Ramos (cell line): Measurements from ENCODE around the gene HDAC10.

ENCODE experiments used
- in situ Hi-C: fragments of 300-500 bp; cut with MboI; formaldehyde crosslinking; loops from one replicate; pipeline ENCODE4 v1.14.3; 2022; ENCODE audit warnings: low sequenced_read_pairs; ENCODE audit not compliant: unreplicated experiment

HDAC10 gene

GRCh38 chr22:50219800-50220602, 31.1 kb downstream of the HDAC10 start:
- in situ Hi-C loops, result no loop called here

GRCh38 chr22:50218996-50219727, 31.9 kb downstream of the HDAC10 start:
- in situ Hi-C loops, result no loop called here

GRCh38 chr22:50218153-50218995, 32.7 kb downstream of the HDAC10 start:
- in situ Hi-C loops, result no loop called here

- in situ Hi-C loops, result no loop called here
Measured at GRCh38 chr22:50217543-50218152, 33.4 kb downstream of the HDAC10 start.

- in situ Hi-C loops, result no loop called here
Measured at GRCh38 chr22:50216684-50217520, 34.2 kb downstream of the HDAC10 start.

- in situ Hi-C loops, result no loop called here
Measured at GRCh38 chr22:50216055-50216683, 34.9 kb downstream of the HDAC10 start.

GRCh38 chr22:50215297-50216054, 35.6 kb downstream of the HDAC10 start:
- in situ Hi-C loops, result no loop called here

GRCh38 chr22:50213263-50213662, 37.8 kb downstream of the HDAC10 start:
- in situ Hi-C loops, result loop anchor here (5.0 kb wide), 2 partner anchors 66 to 281 kb away; no protein-coding TSS in a partner anchor

- in situ Hi-C loops, result loop anchor here (5.0 kb wide), 2 partner anchors 64 to 279 kb away; no protein-coding TSS in a partner anchor
Measured at GRCh38 chr22:50211147-50211546, 39.9 kb downstream of the HDAC10 start.

- in situ Hi-C loops, result loop anchor here (5.0 kb wide), 2 partner anchors 63 to 278 kb away; no protein-coding TSS in a partner anchor
Measured at GRCh38 chr22:50210378-50211139, 40.5 kb downstream of the HDAC10 start.

GRCh38 chr22:50209893-50210292, 41.2 kb downstream of the HDAC10 start:
- in situ Hi-C loops, result loop anchor here (5.0 kb wide), 2 partner anchors 63 to 278 kb away; no protein-coding TSS in a partner anchor

GRCh38 chr22:50208939-50209892, 41.8 kb downstream of the HDAC10 start:
- in situ Hi-C loops, result no loop called here

- in situ Hi-C loops, result no loop called here
Measured at GRCh38 chr22:50208430-50208938, 42.6 kb downstream of the HDAC10 start.

GRCh38 chr22:50207383-50208140, 43.5 kb downstream of the HDAC10 start:
- in situ Hi-C loops, result no loop called here

- in situ Hi-C loops, result no loop called here
Measured at GRCh38 chr22:50206599-50206998, 44.5 kb downstream of the HDAC10 start.
